Activated T-cell treated with anti-CD3 and anti-CD28 coated beads for 48 hours (primary cell): ENCODE results near the gene COL23A1.

ENCODE experiments used
- DNase-seq: peaks from one replicate; pipeline ENCODE4 v3.0.0-alpha.2; 2020; ENCODE audit warnings: low read depth

Gene COL23A1

DNA sequence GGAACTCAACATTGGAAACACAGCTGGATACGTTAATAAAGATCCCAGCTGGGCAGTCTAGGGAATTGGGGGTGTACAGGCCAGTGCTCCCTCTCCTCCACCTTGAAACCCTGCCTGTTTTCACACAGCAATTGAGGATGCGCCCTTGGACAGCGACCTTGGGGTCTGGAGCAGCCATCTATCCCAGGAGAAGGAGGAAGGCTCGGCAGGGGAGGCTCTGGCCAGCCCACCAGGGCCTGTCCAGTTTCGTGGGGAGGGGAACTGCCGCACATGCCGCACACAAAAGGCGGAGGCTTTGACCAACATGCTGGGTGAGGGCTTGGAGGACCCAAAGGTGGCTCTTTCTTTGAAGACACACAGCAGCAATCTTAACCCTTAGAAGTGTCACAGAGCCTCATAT, 1.4 kb downstream of the COL23A1 start:
- no peak for DNase-seq

DNA sequence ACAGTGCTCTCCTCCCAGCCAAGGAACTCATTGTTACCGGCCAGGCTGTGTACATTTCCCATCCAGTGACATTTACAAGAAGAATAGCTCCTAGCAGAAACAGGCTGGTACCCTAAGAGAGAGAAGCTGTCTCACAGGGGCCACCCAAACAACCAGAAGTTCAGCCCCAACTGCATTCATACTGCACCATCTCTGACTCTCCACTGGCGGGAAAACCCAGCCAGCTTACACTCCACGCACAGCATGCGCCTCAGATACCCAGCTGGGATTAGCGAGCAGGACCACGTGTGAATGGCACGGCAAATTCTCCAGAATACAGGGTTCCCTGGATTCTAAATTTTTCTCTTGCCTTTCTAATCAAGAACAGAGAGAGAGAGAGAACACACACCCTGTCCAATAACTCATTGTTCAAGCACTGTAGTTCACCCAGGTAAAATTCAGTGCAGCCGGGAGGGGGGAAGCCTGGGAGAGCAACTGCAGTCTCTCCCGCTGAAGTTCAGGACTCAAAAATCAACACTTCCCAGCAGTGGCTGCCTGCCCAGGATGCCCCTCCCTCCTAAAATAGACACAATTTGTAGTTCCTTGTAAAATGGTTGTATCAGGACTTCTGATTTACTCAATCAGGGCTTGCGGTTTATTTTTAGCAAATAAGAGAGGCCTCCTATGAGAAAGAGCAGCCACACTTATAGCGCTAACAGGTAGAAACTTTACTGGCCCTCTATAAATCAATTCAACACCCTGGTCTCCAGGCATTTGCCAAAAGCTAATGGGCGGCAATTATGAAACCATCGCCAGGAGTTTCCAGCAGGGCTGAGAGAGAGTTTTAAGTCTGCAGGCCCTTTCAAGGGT, 2.2 kb downstream of the COL23A1 start:
- no peak for DNase-seq

DNA sequence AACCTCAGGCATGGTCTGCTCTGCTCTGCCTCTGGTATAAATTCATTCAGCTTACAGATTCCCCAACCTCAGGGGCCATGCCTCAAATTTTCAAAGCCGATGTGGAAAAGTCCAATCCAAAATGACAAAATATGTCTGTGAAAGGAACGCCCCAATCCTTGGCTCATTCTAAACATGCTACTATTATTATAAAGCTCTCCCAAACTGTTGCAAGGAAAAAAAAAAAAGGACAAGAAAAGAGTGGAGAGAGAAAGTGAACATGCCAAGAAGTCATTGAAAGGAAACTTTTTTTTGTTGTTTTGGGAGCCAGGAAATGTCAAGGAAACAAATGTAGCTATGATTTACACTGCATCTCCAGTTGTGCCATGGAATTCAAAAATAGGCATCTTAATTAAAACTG, 3.8 kb downstream of the COL23A1 start:
- no peak for DNase-seq

DNA sequence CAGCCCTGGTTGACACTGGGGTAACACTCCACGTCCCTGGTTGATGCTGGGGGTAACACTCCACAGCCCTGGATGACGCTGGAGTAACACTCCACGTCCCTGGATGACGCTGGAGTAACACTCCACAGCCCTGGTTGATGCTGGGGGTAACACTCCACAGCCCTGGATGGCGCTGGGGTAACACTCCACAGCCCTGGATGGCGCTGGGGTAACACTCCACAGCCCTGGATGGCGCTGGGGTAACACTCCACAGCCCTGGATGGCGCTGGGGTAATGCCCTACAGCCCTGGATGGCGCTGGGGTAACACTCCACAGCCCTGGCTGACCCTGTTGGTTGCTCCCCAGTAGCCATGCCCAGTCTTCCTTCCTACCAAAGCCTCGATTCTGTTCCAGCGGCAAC, 4.8 kb downstream of the COL23A1 start:
- DNase-seq = peak; percentile 18

DNA sequence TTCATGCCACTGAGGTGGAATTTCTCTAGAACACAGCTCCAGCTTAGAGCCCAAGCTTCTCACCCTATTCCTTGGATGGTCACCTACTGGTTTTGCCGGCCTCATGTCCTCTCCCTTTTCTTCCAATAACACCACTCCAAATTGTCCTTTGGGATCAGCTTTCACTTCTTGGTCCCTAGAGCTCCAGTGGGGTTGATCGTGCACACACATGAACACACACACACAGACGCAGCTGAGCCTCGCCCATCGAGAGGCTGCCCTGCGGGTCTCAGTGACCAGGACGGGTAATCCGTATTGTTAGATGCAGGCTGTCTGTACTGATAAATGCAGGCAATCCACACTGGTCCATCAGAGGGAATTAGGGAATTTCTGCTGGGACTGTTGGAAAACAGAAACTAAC, 6.9 kb downstream of the COL23A1 start:
- DNase-seq = no peak

GRCh38 chr5:178582291-178582690, 7.9 kb downstream of the COL23A1 start:
- no peak for DNase-seq

DNA sequence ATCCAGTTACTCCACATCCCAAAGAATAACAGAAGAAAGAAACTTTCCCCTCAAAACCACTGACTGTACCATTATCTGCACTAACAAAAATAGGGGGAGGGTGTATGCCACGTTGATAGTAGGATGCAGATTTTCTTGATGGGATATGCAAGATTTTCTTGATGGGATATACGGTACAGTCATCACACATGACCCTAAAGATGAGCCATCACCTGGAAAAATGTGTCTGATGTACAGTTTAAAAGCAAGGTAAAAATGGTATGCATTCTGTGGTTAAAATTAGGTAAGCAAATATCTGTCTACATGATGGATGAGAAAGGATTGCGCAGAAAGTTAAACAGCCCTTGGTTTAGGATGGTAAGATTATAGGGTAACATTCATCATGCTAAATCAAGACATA, 8.6 kb downstream of the COL23A1 start:
- DNase-seq = no peak

- DNase-seq = no peak
Measured at GRCh38 chr5:178580271-178580955, 9.8 kb downstream of the COL23A1 start.

- no peak for DNase-seq
Measured at GRCh38 chr5:178577944-178578343, 12.2 kb downstream of the COL23A1 start.

- DNase-seq = no peak
Measured at GRCh38 chr5:178577376-178577839, 12.8 kb downstream of the COL23A1 start.

- no peak for DNase-seq
Measured at GRCh38 chr5:178576591-178577351, 13.4 kb downstream of the COL23A1 start.

GRCh38 chr5:178573216-178573615, 17.0 kb downstream of the COL23A1 start:
- no peak for DNase-seq

GRCh38 chr5:178572617-178573016, 17.6 kb downstream of the COL23A1 start:
- no peak for DNase-seq

GRCh38 chr5:178569485-178569884, 20.7 kb downstream of the COL23A1 start:
- no peak for DNase-seq

DNA sequence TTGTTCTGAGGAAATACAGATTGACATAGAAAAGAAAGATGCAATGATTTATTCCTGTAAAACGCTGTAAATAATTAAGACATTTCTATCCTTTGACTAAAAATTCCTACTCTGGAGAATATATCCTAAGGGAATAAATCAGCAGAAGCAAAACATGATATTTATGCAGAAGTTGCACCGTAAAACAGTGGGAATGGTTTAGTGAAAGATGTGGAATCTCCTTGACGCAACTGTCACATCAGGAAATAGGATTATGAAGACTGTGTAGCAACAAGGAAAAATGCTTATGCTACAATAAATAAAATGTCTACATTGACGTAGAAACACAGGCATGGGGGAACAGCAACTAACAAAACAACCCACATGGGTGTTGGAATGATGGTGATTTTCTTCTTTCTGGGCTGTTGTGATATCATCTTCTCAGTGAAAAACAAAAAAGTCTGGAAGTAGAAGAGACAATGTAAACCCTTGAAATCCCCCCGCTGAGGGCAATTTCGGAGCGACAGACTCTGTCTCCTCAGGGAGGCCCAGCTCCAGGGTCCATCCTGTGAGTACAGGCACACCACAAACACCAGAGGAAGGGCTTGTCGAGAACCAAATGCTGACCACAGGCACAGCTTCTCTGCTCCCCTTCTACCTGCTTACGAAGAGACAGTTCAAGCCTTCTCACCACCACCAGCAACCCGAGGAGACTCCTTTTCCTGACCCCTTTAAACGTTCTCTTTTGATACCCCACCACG, 25.2 kb downstream of the COL23A1 start:
- DNase-seq = no peak

DNA sequence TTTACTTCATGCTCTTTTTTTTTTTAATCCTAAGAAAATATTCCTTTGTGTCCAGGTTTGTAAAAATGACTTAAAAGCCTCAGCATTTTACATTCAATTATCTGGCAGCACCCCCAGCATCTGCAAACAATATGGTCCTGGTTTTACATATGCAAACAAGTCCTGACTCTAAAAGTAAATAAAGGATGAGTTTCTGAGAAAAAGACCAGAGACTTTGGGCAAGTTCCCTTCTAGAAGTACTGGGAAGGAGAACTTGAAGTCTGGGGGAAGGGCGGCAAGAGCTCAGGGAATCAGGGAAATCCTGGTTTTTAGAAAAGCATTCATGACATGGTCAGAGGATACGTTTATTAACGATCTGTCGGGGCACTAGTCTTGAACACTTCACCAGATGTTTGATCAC, 25.8 kb downstream of the COL23A1 start:
- DNase-seq = no peak

DNA sequence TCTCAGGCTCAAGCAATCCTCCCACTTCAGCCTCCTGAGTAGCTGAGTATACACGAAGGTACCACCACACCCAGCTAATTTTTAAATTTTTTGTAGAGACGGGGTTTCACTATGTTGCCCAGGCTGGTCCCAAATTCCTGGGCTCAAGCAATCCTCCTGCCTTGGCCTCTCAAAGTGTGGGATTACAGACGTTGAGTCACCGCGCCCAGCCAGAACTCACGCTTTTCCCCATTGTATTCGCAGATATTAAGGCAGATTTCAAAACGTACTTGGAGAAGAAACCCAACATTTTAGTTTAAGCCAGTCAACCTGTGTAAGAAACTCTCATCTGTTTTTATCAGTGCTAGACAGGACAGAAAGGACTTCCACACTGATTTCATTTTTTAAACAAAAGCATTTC, 26.6 kb downstream of the COL23A1 start:
- no peak for DNase-seq

GRCh38 chr5:178561746-178562264, 28.4 kb downstream of the COL23A1 start:
- DNase-seq = no peak

GRCh38 chr5:178560911-178561310, 29.3 kb downstream of the COL23A1 start:
- no peak for DNase-seq

DNA sequence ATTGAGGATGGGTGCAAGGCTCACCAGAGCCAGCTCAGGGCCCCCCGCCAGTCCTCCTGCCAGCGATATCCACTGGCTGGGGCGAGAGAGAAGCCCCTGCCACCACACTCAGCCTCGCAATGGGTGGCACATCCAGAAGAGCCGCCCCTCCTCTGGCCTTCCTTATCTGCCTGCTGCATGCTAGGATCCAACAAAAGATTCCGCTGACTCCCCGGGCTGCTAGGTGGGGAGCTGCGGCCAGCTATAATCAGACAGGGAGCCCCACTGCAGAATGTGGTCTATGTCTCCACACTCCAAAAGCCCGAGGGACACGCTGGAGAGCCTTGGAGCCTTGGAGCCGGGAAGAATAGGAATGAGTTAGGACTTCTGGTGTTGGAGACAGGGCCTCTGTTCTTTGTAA, 32.8 kb downstream of the COL23A1 start:
- DNase-seq = no peak

GRCh38 chr5:178555771-178556211, 34.4 kb downstream of the COL23A1 start:
- no peak for DNase-seq

GRCh38 chr5:178555005-178555404, 35.2 kb downstream of the COL23A1 start:
- DNase-seq = no peak
